Measurements from ENCODE around the gene DPM1. TPM values are rescaled to one million over a fixed set of nuclear protein-coding genes. Genes with fewer than 3 reads are reported as not detected.

DPM1 gene
- total and polyA plus RNA-seq, 2 donors (not counting 3 experiments of a cell fraction or from before 2014, with no cell fraction given) = 33.9 to 41.9 TPM

DNA sequence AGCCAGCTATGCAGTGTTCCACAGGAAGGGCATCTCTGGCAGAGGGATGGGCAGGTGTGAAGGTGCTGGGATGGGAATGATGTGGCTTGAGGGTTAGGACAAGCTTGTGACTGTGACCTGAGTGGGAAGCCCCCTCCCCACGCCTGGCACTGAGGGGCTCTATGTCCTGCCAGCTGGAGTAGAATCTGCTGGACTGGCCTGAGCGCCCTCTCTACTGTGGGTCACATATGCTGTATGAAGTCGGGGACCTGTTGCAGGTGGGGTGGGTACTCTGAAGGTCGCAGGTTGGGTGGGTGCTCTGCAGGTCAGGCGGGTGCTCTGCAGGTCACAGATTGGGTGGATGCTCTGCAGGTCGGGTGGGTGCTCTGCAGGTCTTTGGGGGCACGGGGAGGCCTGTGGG is 44.3 kb upstream of the DPM1 start:
- no TSS peak for BruUV-seq (replicated peaks)
- dilution Hi-C loops (cut with MboI; ENCODE audit: extremely low pct_ligation_motif_present, low sequenced_read_pairs) = no loop called here
- intact Hi-C loops (cut with micrococcal nuclease) = no loop called here

More for the DNA sequence above, 44.3 kb upstream of the DPM1 start:
- no peak overlapping the region for H3K27ac ChIP-seq (ENCODE audit: insufficient read depth, low read depth, low read length)
- no peaks in the 10 kb centered on the region for H3K9me1 ChIP-seq (replicated peaks; ENCODE audit: control insufficient read depth, extremely low read depth, insufficient read depth, low read length)
- H3K4me2 ChIP-seq (ENCODE audit: insufficient read depth, low read length) = no peak overlapping the region
- ChIA-PET POLR2A (no interaction called here), CTCF (interaction anchor here (0.9 to 2.0 kb wide), 2 partner anchors 12 to 13 kb away, joined by 3 to 10 read pairs; no protein-coding TSS in a partner anchor)
- H3K4me1 ChIP-seq (ENCODE audit: control insufficient read depth, extremely low read depth, insufficient read depth, low read length) = no peaks in the 10 kb centered on the region
- H4K20me1 ChIP-seq (replicated peaks; ENCODE audit: control insufficient read depth, extremely low read depth, insufficient read depth, low read length) = no peaks in the 10 kb centered on the region
- no peaks in the 10 kb centered on the region for H3K79me2 ChIP-seq (ENCODE audit: control insufficient read depth, insufficient read depth, low read length)
- H3K27me3 ChIP-seq (ENCODE audit: control insufficient read depth in 2 of 2, insufficient read depth in 2 of 2, low read length in 2 of 2) = peaks cover 0 to 3% of the 10 kb centered on the region in 2 experiments
- H3K9me3 ChIP-seq (replicated peaks; ENCODE audit: control insufficient read depth, insufficient read depth, low read length) = no peaks in the 10 kb centered on the region
- TF ChIP-seq FOS (IDR thresholded peaks at IDR 0.05; ENCODE audit: borderline replicate concordance, insufficient read depth, low read length) = no peak
- no peak for TF ChIP-seq GATA2 (IDR thresholded peaks at IDR 0.05; ENCODE audit: insufficient read depth, insufficient read length, low read depth, low read length)
- TF ChIP-seq JUN (IDR thresholded peaks at IDR 0.05; ENCODE audit: borderline replicate concordance, insufficient read depth, insufficient read length, low read depth) = no peak
- TF ChIP-seq MYC (IDR thresholded peaks at IDR 0.05; ENCODE audit: low read depth, low read length) = no peak
- TF ChIP-seq POLR2A (IDR thresholded peaks at IDR 0.05; ENCODE audit: low read depth, low read length) = no peak
- TF ChIP-seq POLR2AphosphoS5 (IDR thresholded peaks at IDR 0.05; ENCODE audit: insufficient read depth, low read depth, low read length) = no peak
- TF ChIP-seq CTCF (IDR thresholded peaks at IDR 0.05; ENCODE audit: extremely low read depth in 1 of 2, insufficient read depth in 1 of 2, low read depth in 1 of 2, low read length in 2 of 2) = no peak
- TF ChIP-seq, protein P1, sequence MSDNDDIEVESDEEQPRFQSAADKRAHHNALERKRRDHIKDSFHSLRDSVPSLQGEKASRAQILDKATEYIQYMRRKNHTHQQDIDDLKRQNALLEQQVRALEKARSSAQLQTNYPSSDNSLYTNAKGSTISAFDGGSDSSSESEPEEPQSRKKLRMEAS (IDR thresholded peaks at IDR 0.05; ENCODE audit: insufficient read depth, insufficient read length) = no peak
- no peak overlapping the region for H3K4me3 ChIP-seq (replicated peaks in 1 of 3; ENCODE audit: insufficient read depth in 1 of 3, low read depth in 1 of 3, low read length in 3 of 3)
- no peaks in the 10 kb centered on the region for H3K36me3 ChIP-seq (ENCODE audit: control insufficient read depth in 2 of 2, extremely low read depth in 1 of 2, insufficient read depth in 2 of 2, low read length in 2 of 2)
- FAIRE-seq (no peak), DNase-seq (ENCODE audit: low read depth, low spot score) (no peak)
- no peak overlapping the region for H3K9ac ChIP-seq (replicated peaks; ENCODE audit: extremely low read depth, insufficient read depth, low read length)
- H2AFZ ChIP-seq (ENCODE audit: low read depth, low read length) = no peak overlapping the region
